GM18868 (cell line): ENCODE results near the gene PUM1.

ENCODE experiments used
- ATAC-seq: cut with Tn5 transposase; IDR thresholded peaks from one replicate; pipeline ENCODE4 v1.9.1; 2021; ENCODE audit warnings: mild to moderate bottlenecking, moderate library complexity; ENCODE audit not compliant: unreplicated experiment

The PUM1 gene

GRCh38 chr1:31029026-31029425 lies 36.5 kb downstream of the PUM1 start:
- no peak for ATAC-seq

- ATAC-seq = no peak
Observed at GRCh38 chr1:31027693-31028526, 37.6 kb downstream of the PUM1 start.

GRCh38 chr1:31022259-31022658 lies 43.3 kb downstream of the PUM1 start:
- no peak for ATAC-seq

DNA sequence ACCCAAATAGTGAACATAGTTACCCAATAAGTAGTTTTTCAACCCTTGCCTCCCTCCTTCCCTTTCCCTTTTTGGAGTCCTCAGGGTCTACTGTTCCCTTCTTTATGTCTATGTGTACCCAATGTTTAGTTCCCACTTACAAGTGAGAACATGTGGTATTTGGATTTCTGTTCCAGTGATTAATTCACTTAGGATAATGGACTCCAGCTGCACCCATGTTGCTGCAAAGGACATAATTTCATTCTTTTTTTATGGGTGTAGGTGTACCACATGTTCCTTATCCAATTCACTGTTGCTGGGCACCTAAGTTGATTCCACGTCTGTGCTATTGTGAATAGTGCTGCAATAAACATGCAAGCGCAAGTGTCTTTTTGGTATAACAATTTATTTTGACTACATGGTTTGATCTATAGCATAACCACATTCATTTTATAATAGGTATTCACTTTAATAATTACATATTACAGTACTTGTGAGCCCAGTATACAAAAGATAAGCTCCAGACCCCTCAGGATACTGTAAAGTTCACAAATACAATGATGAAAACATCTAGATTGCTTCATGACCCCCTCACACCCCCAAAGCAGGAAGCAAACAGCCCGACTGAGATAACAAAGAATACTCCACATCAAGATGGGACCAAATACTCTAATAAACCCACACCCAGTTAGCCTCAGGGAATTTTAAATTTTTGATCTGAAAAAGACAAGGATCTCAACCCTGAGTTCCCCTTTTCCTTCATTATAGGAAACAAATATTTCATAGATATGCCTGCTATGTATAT lies 45.3 kb downstream of the PUM1 start:
- ATAC-seq = no peak

- ATAC-seq = no peak
Observed at GRCh38 chr1:31019401-31019800, 46.1 kb downstream of the PUM1 start.

- no peak for ATAC-seq
Observed at GRCh38 chr1:31016868-31017267, 48.6 kb downstream of the PUM1 start.

DNA sequence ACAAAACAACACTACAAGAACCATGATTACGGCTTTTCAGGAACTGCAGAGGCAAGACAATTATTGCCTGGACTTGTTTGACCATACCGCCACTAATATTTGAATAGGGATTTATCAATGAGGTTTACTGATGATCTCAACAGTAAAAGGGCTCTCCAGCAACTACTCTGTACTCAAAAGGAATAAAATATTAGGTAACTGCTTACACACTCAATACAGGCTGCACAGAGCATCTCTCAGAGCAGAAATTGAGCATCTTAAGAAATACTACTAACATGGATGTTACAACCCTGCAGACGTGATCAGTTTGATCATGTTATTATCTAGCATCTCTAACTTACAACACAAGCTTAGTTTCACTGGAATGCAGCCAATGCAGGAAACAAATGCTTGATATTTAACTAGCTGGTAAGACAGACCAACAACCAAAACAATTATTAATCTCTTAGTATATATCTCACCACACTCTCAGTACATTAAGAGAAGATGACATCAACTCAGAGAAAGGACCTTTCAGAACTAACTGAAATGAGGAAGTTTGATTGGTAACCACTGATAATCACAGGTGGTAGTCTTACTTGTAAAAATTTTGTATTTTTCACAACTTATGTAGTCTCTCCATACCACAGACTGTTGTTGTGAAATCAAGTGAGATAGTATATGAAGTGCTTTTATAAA lies 52.2 kb downstream of the PUM1 start:
- ATAC-seq = peak; percentile 46

DNA sequence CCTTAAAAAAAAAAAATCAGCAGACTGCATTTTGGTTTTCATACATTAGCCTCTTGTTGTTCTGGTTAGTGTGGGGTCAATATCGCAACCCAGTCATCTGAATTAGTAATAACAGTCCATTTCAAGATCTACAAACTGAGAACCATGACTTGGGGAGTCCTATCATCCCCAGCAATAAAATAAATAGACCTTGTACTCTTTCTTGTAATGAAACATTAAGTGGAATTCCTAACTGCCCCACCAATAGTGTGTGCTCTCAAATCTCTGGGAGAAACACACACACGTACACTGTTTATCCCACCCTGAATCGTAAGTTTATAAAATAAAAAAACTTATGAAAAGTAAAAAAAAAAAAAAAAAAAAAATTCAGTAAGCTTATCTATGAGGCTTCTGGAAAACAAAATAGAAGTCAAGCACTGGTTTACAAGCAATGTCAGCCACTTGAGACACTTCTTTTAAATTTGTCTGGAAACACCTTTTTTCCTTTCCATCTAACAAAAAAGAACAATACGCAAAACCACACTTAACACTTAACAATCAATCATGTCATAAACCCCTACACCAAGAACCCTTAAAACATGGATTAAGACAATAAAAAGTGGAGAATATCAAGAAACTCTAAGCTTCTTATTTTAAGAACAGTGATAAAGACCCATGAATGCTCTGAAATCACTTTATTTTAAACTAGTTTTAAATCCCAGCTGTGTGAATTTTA lies 53.1 kb downstream of the PUM1 start:
- ATAC-seq = no peak

DNA sequence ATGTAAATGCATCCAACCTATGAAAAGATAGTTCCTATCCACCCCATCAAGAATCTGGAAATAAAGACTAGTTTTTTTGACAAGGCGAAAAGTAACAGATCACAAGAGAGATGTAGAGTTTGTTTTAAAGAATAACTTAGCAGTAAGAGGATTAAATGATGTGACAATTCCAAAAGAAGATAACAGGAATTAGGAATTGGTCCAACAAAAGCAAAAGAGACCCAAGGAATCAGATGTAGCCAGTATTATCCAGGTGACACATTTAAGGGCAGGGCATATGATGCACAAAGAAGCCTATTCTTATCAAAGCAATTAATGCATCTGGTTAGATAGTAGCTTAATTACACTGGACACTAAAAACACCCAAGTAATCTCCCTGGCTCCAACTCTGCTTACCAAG lies 53.8 kb downstream of the PUM1 start:
- ATAC-seq = no peak

DNA sequence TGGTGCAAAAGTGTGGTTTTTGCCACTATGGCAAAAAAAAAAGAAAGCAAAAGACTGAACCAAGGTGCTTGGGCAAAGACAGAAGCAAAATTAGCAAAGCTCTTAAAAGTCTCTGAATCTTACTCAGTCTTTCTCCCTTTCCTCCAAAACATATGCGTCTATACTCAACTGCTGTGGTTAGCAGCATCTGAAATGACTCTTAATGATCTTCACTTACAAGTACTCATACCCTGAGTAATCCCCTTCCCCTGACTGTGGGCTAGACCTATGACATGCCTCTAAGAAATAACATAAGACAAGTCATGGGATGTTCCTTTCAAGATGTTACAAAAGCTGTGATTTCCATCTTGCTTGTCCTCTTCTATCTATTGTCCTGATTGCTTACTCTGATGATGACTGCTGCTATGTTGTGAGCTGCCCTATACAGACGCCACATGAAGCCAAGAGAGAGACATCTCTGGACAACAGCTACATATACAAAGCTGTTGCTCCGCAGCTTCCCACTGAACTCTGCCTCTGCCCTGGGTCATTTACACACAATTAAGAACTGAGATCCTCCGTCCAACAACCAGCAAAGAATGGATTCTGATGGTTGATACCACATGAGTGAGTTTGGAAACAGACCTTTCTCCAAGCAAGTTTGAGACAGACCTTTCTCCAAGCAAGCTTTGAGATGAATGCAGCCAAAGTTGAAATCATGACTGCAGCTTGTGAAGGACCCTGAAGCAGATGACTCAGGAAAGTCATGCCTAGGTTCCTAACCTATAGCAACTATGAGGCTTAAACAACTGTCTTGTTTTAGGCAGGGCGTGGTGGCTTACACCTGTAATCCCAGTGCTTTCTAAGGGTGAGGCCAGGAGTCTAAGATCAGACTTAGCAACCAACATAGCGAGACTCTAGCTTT lies 55.2 kb downstream of the PUM1 start:
- ATAC-seq = peak; percentile 67

- ATAC-seq = no peak
Observed at GRCh38 chr1:31007462-31007991, 58.0 kb downstream of the PUM1 start.

GRCh38 chr1:31006747-31007146 lies 58.8 kb downstream of the PUM1 start:
- ATAC-seq = no peak

DNA sequence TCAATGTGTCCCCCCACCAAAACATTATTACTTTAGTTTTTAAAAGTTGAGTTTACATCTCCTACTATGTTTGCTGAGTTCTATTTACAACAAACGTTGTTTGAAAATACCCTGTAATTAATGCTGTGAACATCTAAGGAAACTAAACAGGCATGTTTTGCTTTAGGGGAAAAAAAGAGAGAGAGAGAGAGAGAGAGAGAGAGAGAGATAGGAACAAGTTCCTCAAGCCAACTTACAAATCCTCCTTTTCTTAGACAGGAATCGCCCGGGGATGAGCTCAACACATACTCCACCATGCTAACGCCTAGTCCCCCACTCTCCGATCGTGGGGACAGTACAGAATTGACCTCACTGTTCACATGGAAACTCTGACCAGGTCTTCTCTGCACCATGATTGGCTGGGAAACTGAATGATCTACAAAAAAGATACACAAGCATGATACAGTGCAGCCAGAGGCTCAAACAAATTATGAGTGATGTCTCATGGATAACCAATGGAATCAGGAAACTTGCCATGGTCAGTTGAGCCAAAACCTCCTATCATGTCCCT lies 59.8 kb downstream of the PUM1 start:
- ATAC-seq = no peak

- no peak for ATAC-seq
Observed at GRCh38 chr1:31005198-31005597, 60.3 kb downstream of the PUM1 start.

DNA sequence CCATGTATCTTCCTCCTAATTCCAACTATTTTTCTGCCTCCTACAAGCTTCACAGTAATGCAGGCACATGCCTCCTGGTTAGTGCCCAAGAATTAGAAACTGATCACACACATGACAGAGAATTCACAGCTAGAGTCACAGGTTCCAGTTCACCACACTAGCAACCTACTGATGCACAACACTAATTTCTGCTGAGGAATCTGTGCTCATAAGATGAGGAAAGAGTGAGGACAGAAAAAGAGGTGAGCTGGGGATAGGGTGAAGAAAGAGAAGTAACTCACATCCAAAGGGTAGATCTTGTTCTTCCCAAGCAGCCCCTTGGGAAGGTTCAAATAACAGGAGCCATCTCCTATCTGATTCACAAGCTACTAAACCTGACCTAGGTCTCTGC lies 61.3 kb downstream of the PUM1 start:
- ATAC-seq = no peak

GRCh38 chr1:31003613-31004230 lies 61.8 kb downstream of the PUM1 start:
- ATAC-seq = no peak

- ATAC-seq = no peak
Observed at GRCh38 chr1:31000301-31000700, 65.2 kb downstream of the PUM1 start.

- no peak for ATAC-seq
Observed at GRCh38 chr1:30998887-30999286, 66.6 kb downstream of the PUM1 start.

DNA sequence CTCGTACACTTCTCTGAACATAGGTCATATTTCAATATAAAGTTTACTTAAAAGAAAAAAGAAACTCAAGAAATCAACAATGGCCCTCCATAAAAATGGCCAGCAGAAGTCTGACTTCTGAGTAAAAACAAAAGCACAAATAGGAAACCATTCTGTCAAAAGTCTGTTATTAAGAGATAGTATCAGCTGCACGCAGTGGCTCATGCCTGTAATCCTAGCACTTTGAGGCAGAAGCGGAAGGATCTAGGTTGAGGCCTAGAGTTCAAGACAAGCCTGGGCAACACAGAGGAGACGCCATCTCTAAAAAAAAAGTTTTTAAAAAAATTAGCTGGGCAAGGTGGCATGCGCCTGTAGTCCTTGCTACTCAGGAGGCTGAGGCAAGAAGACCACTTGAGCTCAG lies 67.3 kb downstream of the PUM1 start:
- ATAC-seq = no peak
